Neural cell (in vitro differentiated cells): ENCODE results near the gene ADH7. TPM values are rescaled to one million over a fixed set of nuclear protein-coding genes. Genes with fewer than 3 reads are reported as not detected.
A peak's percentile ranks its signal among the peaks of the same experiment; 100 is the strongest.

Experiments used
- H2AFZ ChIP-seq: fragments of 200-600, 300-800 bp; sonication (generic), shearing (Covaris generic); 2 replicates; pipeline ENCODE4 v1.6.0; 2014; ENCODE audit warnings: low read depth, mild to moderate bottlenecking, antibody characterized with exemption, low read length, moderate library complexity
- H3F3A ChIP-seq: fragments of 200-600 bp; shearing (Covaris generic); 2 replicates; pipeline ENCODE4 v1.6.1; 2016; ENCODE audit warnings: mild to moderate bottlenecking, moderate library complexity, mixed read lengths, antibody characterized with exemption, low read length; ENCODE audit not compliant: insufficient read depth, poor library complexity, severe bottlenecking
- H3K27ac ChIP-seq: fragments of 200-600, 300-800 bp; sonication (generic), shearing (Covaris generic); 2 replicates; pipeline ENCODE4 v1.5.1; 2014; ENCODE audit warnings: mild to moderate bottlenecking, low read length, moderate library complexity
- H3K27me3 ChIP-seq: fragments of 300-800, 200-600 bp; sonication (generic), shearing (Covaris generic); 2 replicates; pipeline ENCODE4 v1.6.0; 2014; ENCODE audit warnings: mild to moderate bottlenecking, low read depth, low read length, moderate library complexity; ENCODE audit not compliant: insufficient read depth
- H3K36me3 ChIP-seq: fragments of 300-800, 200-600 bp; sonication (generic), shearing (Covaris generic); 2 replicates; pipeline ENCODE4 v1.5.1; 2014; ENCODE audit warnings: mild to moderate bottlenecking, antibody characterized with exemption, low read length, moderate library complexity; ENCODE audit not compliant: insufficient read depth
- H3K4me2 ChIP-seq: fragments of 300-800, 200-600 bp; sonication (generic), shearing (Covaris generic); 2 replicates; pipeline ENCODE4 v1.6.0; 2014; ENCODE audit warnings: mild to moderate bottlenecking, low read length
- H3K4me3 ChIP-seq: fragments of 300-800, 200-600 bp; sonication (generic), shearing (Covaris generic); 2 replicates; pipeline ENCODE4 v1.5.1; 2014; ENCODE audit warnings: mild to moderate bottlenecking, low read length, moderate library complexity
- H3K79me2 ChIP-seq: fragments of 200-600 bp; shearing (Covaris generic); replicated peaks from 2 replicates; pipeline ENCODE4 v1.6.0; 2014; ENCODE audit warnings: mild to moderate bottlenecking, low read length, moderate library complexity; ENCODE audit not compliant: insufficient read depth
- H3K9ac ChIP-seq: fragments of 300-800, 200-600 bp; sonication (generic), shearing (Covaris generic); 2 replicates; pipeline ENCODE4 v1.6.1; 2016; ENCODE audit warnings: mild to moderate bottlenecking, low read length, mixed read lengths
- H3K9me2 ChIP-seq: fragments of 200-600 bp; shearing (Covaris generic); 2 replicates; pipeline ENCODE4 v1.6.1; 2016; ENCODE audit warnings: mild to moderate bottlenecking, low read length, mixed read lengths; ENCODE audit not compliant: insufficient read depth
- H3K9me3 ChIP-seq: fragments of 200-600, 300-800 bp; sonication (generic), shearing (Covaris generic); 2 replicates; pipeline ENCODE4 v1.6.1; 2016; ENCODE audit warnings: mild to moderate bottlenecking, mixed run types, low read length, moderate library complexity, mixed read lengths
- H4K20me1 ChIP-seq: fragments of 200-600 bp; shearing (Covaris generic); 2 replicates; pipeline ENCODE4 v1.6.1; 2016; ENCODE audit warnings: mild to moderate bottlenecking, mixed run types; ENCODE audit not compliant: insufficient read depth
- EP300 ChIP-seq: fragments of 450-650 bp; conservative IDR thresholded peaks from 2 replicates; pipeline ENCODE4 v1.6.1; 2014; ENCODE audit warnings: antibody characterized with exemption, mild to moderate bottlenecking, moderate library complexity; ENCODE audit not compliant: poor library complexity, severe bottlenecking
- EZH2 ChIP-seq: fragments of 200-600, 300-800 bp; shearing (Covaris generic), sonication (generic); IDR thresholded peaks from 2 replicates; pipeline ENCODE4 v1.6.1; 2014; ENCODE audit warnings: antibody characterized with exemption, low read length, borderline replicate concordance, mild to moderate bottlenecking; ENCODE audit not compliant: insufficient read depth, poor library complexity, severe bottlenecking
- MXI1 ChIP-seq: fragments of 450-650 bp; conservative IDR thresholded peaks from 2 replicates; pipeline ENCODE4 v1.6.1; 2014; ENCODE audit warnings: antibody characterized with exemption, mild to moderate bottlenecking; ENCODE audit not compliant: poor library complexity, severe bottlenecking
- POLR2AphosphoS5 ChIP-seq: IDR thresholded peaks from 2 replicates; pipeline ENCODE4 v1.6.1; 2012
- RAD21 ChIP-seq: fragments of 450-650 bp; conservative IDR thresholded peaks from 2 replicates; pipeline ENCODE4 v1.6.1; 2014; ENCODE audit warnings: antibody characterized with exemption, mild to moderate bottlenecking, moderate library complexity
- REST ChIP-seq: IDR thresholded peaks from 2 replicates; pipeline ENCODE4 v1.6.1; 2012; ENCODE audit warnings: borderline replicate concordance
- SMC3 ChIP-seq: fragments of 450-650 bp; conservative IDR thresholded peaks from 2 replicates; pipeline ENCODE4 v1.6.1; 2014; ENCODE audit warnings: antibody characterized with exemption, mild to moderate bottlenecking, moderate library complexity; ENCODE audit not compliant: poor library complexity
- TAF1 ChIP-seq: IDR thresholded peaks from 2 replicates; pipeline ENCODE4 v1.6.1; 2012; ENCODE audit warnings: low read depth
- polyA plus RNA-seq: library from polyadenylated mRNA; depleted of rRNA; stranded (reverse); fragments of >200 nt; gene quantifications from 2 replicates; pipeline ENCODE4 v1.2.3, GENCODE V29; 2014
- TF ChIP-seq, protein P1 (sequence below): fragments of 450-650 bp; IDR thresholded peaks from 2 replicates; pipeline ENCODE4 v1.5.1; 2014; ENCODE audit warnings: antibody characterized with exemption, mild to moderate bottlenecking, moderate library complexity; ENCODE audit not compliant: poor library complexity, severe bottlenecking

Gene ADH7
- polyA plus RNA-seq, 1 donor from 2014 or later, result not detected

- H3F3A ChIP-seq, result no peaks in the 10 kb centered on the region
- H3K36me3 ChIP-seq, result no peaks in the 10 kb centered on the region
- H3K9me2 ChIP-seq, result no peaks in the 10 kb centered on the region
- no peak overlapping the region for H2AFZ ChIP-seq
- H3K9ac ChIP-seq, result no peak overlapping the region
- H3K27me3 ChIP-seq, result no peaks in the 10 kb centered on the region
- no peak overlapping the region for H3K4me2 ChIP-seq
- no peaks in the 10 kb centered on the region for H3K9me3 ChIP-seq
- H3K27ac ChIP-seq, result no peak overlapping the region
- H3K79me2 ChIP-seq, result no peaks in the 10 kb centered on the region
- TF ChIP-seq POLR2AphosphoS5 (no peak), MXI1 (peak; percentile 17), EP300 (no peak), TAF1 (no peak), RAD21 (peak; percentile 97), EZH2 (no peak), SMC3 (peak; percentile 92), REST (no peak)
- TF ChIP-seq, protein P1, sequence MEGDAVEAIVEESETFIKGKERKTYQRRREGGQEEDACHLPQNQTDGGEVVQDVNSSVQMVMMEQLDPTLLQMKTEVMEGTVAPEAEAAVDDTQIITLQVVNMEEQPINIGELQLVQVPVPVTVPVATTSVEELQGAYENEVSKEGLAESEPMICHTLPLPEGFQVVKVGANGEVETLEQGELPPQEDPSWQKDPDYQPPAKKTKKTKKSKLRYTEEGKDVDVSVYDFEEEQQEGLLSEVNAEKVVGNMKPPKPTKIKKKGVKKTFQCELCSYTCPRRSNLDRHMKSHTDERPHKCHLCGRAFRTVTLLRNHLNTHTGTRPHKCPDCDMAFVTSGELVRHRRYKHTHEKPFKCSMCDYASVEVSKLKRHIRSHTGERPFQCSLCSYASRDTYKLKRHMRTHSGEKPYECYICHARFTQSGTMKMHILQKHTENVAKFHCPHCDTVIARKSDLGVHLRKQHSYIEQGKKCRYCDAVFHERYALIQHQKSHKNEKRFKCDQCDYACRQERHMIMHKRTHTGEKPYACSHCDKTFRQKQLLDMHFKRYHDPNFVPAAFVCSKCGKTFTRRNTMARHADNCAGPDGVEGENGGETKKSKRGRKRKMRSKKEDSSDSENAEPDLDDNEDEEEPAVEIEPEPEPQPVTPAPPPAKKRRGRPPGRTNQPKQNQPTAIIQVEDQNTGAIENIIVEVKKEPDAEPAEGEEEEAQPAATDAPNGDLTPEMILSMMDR, result peak; percentile 97
- no peaks in the 10 kb centered on the region for H4K20me1 ChIP-seq
- H3K4me3 ChIP-seq, result no peak overlapping the region
Observed at GRCh38 chr4:99405433-99406115, 29.6 kb downstream of the ADH7 start.

DNA sequence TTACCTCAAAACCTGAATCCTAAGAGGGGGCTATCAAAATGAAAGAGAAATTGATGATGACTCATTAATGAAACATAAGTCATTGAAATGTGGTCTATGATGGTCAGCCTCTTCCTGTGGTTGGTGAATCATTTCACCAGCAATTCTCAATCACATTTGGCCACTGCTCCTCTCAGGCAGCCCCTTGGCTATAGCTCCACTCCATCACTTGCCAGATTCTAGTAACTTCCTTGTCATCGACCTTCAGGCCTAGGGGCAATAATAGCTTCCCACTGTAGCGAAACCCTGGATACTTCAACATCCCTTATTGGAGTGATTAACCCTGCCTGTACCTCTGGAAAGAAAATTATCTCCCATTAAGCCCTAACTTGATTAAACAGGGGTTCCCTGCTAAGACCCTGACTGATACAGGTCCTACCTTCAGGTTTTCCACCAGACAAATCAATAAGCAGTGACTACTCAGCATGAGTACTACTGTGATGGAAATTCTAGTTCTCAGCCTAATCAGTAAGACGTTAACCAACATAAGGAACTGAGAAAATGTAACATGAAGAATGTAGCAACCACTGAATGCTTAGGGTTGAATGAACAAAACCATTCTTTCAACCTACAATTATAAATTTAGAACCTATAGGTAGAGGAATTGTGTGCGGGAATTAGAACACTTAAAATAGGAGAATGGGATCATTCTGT lies 30.4 kb downstream of the ADH7 start:
- Histone ChIP-seq H4K20me1 (no peaks in the 10 kb centered on the region), H2AFZ (no peak overlapping the region), H3K36me3 (no peaks in the 10 kb centered on the region), H3K27me3 (no peaks in the 10 kb centered on the region), H3K4me3 (no peak overlapping the region), H3K9me2 (no peaks in the 10 kb centered on the region), H3K79me2 (no peaks in the 10 kb centered on the region), H3K9me3 (no peaks in the 10 kb centered on the region), H3K9ac (no peak overlapping the region), H3K4me2 (no peak overlapping the region), H3K27ac (no peak overlapping the region), H3F3A (no peaks in the 10 kb centered on the region)
- TF ChIP-seq RAD21, result no peak
- no peak for TF ChIP-seq REST
- no peak for TF ChIP-seq POLR2AphosphoS5
- no peak for TF ChIP-seq MXI1
- no peak for TF ChIP-seq EZH2
- TF ChIP-seq, protein P1, result no peak
- no peak for TF ChIP-seq EP300
